Mesendoderm (in vitro differentiated cells): Measurements from ENCODE around the gene STK32A.

Experiments
- DNase-seq: peaks from one replicate; pipeline ENCODE4 v3.0.0; 2013
- H2AK5ac ChIP-seq: 2 replicates; pipeline ENCODE4 v1.6.1; 2013; ENCODE audit warnings: low read length, inconsistent platforms
- H2BK120ac ChIP-seq: 2 replicates; pipeline ENCODE4 v1.6.1; 2013; ENCODE audit warnings: low read depth, mild to moderate bottlenecking, low read length, moderate library complexity, mixed read lengths
- H2BK15ac ChIP-seq: replicated peaks from 2 replicates; pipeline ENCODE4 v1.6.1; 2013; ENCODE audit warnings: low read depth, mild to moderate bottlenecking, moderate library complexity
- H2BK5ac ChIP-seq: 2 replicates; pipeline ENCODE4 v1.6.1; 2013; ENCODE audit warnings: low read length, inconsistent platforms
- H3K18ac ChIP-seq: 2 replicates; pipeline ENCODE4 v1.6.1; 2013; ENCODE audit warnings: mild to moderate bottlenecking, low read length, mixed read lengths
- H3K23ac ChIP-seq: one replicate; pipeline ENCODE4 v1.6.1; 2013; ENCODE audit warnings: low read length
- H3K27ac ChIP-seq: 2 replicates; pipeline ENCODE4 v1.5.1; 2013; ENCODE audit warnings: low read depth, mild to moderate bottlenecking, inconsistent platforms, low read length, moderate library complexity
- H3K27me3 ChIP-seq: 2 replicates; pipeline ENCODE4 v1.6.1; 2013; ENCODE audit warnings: low read length, control low read depth, mild to moderate bottlenecking, inconsistent platforms; ENCODE audit not compliant: insufficient read depth, poor library complexity
- H3K36me3 ChIP-seq: 2 replicates; pipeline ENCODE4 v1.6.1; 2013; ENCODE audit warnings: low read length, inconsistent platforms; ENCODE audit not compliant: control insufficient read depth, insufficient read depth
- H3K4ac ChIP-seq: one replicate; pipeline ENCODE4 v1.6.1; 2013; ENCODE audit warnings: low read depth, mild to moderate bottlenecking, low read length, moderate library complexity
- H3K4me1 ChIP-seq: 2 replicates; pipeline ENCODE4 v1.6.1; 2013; ENCODE audit warnings: low read depth, low read length, inconsistent platforms; ENCODE audit not compliant: control insufficient read depth
- H3K4me2 ChIP-seq: 2 replicates; pipeline ENCODE4 v1.6.1; 2013; ENCODE audit warnings: low read length
- H3K4me3 ChIP-seq: 2 replicates; pipeline ENCODE4 v1.5.1; 2013; ENCODE audit warnings: mild to moderate bottlenecking, low read length
- H3K56ac ChIP-seq: one replicate; pipeline ENCODE4 v1.6.1; 2013; ENCODE audit warnings: low read length
- H3K79me1 ChIP-seq: 2 replicates; pipeline ENCODE4 v1.6.1; 2013; ENCODE audit warnings: low read length, inconsistent platforms
- H3K79me2 ChIP-seq: 2 replicates; pipeline ENCODE4 v1.6.1; 2013; ENCODE audit warnings: mild to moderate bottlenecking, low read length; ENCODE audit not compliant: control insufficient read depth, insufficient read depth
- H3K9ac ChIP-seq: 2 replicates; pipeline ENCODE4 v1.6.1; 2013; ENCODE audit warnings: low read length, inconsistent platforms
- H4K5ac ChIP-seq: one replicate; pipeline ENCODE4 v1.6.1; 2013; ENCODE audit warnings: low read length
- H4K8ac ChIP-seq: one replicate; pipeline ENCODE4 v1.6.1; 2013; ENCODE audit warnings: low read depth, mild to moderate bottlenecking, control low read depth, low read length, moderate library complexity
- WGBS: extraction: QIAGEN DNeasy Blood & Tissue Kit; methylation state at CpG from one replicate; pipeline ENCODE4 v1.1.7; 2013; ENCODE audit warnings: low lambda C conversion rate, missing lambda C conversion rate; ENCODE audit not compliant: insufficient coverage; ENCODE audit errors: extremely low coverage; 5-methylcytosine and 5-hydroxymethylcytosine counted together

STK32A gene

DNA sequence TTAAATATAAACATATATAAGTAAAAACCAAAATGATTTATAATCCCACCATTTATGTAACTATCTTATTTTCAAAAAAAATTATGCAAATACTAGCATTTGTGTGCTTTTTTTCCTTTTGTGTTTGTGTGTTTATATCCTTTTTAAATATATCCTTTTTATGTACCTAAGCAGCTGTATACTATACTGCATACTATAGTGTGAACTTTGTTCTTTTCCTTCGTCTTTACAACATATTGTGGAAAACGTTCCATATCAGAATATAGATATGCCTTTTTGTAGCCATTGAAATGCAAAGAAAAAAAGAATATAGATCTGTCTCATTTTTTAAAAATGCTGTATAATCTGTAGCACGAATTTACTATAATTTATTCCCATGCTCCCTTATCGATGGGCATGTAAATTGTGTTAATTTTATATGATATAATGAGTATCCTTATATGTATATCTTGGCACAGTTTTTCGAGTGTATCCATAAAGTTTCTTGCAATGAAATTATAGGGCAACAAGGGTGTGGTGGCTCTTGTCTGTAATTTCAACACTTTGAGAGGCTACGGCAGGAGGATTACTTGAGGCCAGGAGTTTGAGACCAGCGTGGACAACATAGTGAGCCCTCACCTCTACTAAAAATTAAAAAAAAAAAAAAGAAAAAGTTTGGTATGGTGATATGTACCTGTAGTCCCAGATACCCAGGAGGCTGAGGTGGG lies 83.3 kb downstream of the STK32A start:
- H3K27me3 ChIP-seq = no peaks in the 10 kb centered on the region

DNA sequence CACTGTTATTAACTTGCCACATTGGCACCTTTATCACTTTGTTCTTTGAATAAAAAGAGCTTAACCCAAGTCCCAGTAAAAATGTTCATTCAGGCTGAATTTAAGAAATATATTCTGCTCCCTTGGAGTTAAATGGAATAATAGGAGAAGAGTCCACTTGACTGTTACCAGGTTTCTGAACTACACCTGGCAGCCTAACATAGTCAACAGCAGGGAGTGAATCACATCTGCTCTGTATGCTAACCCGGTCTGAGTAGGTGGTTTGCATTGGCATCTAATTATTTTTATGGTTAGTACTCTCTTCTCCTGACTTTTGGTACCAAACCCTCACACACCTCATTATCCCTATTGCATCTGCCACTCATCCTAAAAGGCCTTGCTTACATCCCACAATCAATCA lies 86.7 kb downstream of the STK32A start:
- no peak overlapping the region for H3K56ac ChIP-seq
- H3K27me3 ChIP-seq = no peaks in the 10 kb centered on the region
- H3K4me1 ChIP-seq = no peaks in the 10 kb centered on the region
- H2AK5ac ChIP-seq = no peak overlapping the region
- no peaks in the 10 kb centered on the region for H3K36me3 ChIP-seq
- no peaks in the 10 kb centered on the region for H3K79me2 ChIP-seq
- DNase-seq = no peak
- no peak overlapping the region for H3K9ac ChIP-seq
- H3K79me1 ChIP-seq = no peaks in the 10 kb centered on the region
- H4K8ac ChIP-seq = no peak overlapping the region
- H2BK5ac ChIP-seq = no peak overlapping the region
- H2BK120ac ChIP-seq = no peak overlapping the region
- no peak overlapping the region for H3K4ac ChIP-seq
- no peak overlapping the region for H3K23ac ChIP-seq
- no peak overlapping the region for H3K4me2 ChIP-seq
- H4K5ac ChIP-seq = no peak overlapping the region
- WGBS = no CpG with 5 or more reads among the region's 1 CpG
- H3K27ac ChIP-seq = no peak overlapping the region
- no peak overlapping the region for H3K4me3 ChIP-seq
- H2BK15ac ChIP-seq = no peak overlapping the region
- no peak overlapping the region for H3K18ac ChIP-seq

More for the DNA sequence above, 83.3 kb downstream of the STK32A start:
- Histone ChIP-seq H3K4me3 (no peak overlapping the region), H3K18ac (no peak overlapping the region), H3K9ac (no peak overlapping the region), H3K27ac (no peak overlapping the region), H2BK15ac (no peak overlapping the region), H2BK5ac (no peak overlapping the region), H4K5ac (no peak overlapping the region), H4K8ac (no peak overlapping the region), H3K56ac (no peak overlapping the region), H3K4ac (no peak overlapping the region), H3K36me3 (no peaks in the 10 kb centered on the region), H3K23ac (no peak overlapping the region), H2BK120ac (no peak overlapping the region), H3K79me2 (no peaks in the 10 kb centered on the region), H3K79me1 (no peaks in the 10 kb centered on the region), H3K4me1 (no peaks in the 10 kb centered on the region), H3K4me2 (no peak overlapping the region), H2AK5ac (no peak overlapping the region)
- DNase-seq = no peak
- WGBS = no CpG with 5 or more reads among the region's 7 CpGs

DNA sequence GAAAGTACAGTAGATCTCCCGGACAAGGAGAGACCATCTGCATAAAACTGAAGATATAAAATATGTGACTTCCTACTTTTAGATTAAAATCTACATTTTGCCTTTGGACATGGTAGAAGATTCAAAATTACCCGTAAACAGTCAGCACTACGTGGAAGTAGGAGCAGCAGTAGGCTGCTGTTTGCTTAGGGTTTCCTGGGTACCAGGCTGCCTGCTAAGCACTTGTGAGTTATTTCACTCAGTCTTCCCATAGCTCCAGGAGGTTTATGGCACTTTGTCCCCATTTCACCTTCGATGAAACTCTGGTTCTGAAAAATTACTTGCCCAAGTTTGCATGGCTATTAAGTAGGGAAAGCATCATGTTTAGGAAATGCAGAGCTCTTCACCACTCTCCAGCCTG lies 92.6 kb downstream of the STK32A start:
- Histone ChIP-seq H3K27ac (no peak overlapping the region), H2AK5ac (no peak overlapping the region), H3K18ac (no peak overlapping the region), H3K23ac (no peak overlapping the region), H3K4me1 (no peaks in the 10 kb centered on the region), H3K4me2 (no peak overlapping the region), H2BK5ac (no peak overlapping the region), H3K4ac (no peak overlapping the region), H4K5ac (no peak overlapping the region), H3K4me3 (no peak overlapping the region), H3K79me1 (no peaks in the 10 kb centered on the region), H2BK120ac (no peak overlapping the region), H3K79me2 (no peaks in the 10 kb centered on the region), H3K56ac (no peak overlapping the region), H3K9ac (no peak overlapping the region), H3K27me3 (no peaks in the 10 kb centered on the region), H2BK15ac (no peak overlapping the region), H4K8ac (no peak overlapping the region), H3K36me3 (no peaks in the 10 kb centered on the region)
- DNase-seq = no peak
- no CpG with 5 or more reads among the region's 4 CpGs for WGBS

DNA sequence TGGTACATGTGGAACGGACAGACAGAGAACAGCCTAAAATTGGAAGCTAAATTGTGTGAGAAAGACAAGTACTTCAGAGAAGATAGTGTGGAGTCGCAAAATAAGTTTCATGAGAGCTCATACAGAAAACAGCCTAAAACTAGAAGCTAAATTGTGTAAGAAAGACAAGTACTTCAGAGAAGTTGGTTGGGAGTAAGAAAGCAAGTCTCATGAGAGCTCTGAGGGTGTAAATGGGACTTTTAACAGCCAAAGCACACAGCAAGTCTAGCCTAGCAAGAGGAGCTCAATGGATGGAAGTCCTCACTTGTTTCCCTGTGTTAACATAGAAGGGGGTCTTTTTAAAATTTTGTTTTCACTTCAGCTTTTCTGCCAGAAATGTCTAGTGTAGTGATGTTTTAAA lies 93.1 kb downstream of the STK32A start:
- Histone ChIP-seq H3K23ac (no peak overlapping the region), H2AK5ac (no peak overlapping the region), H3K4ac (no peak overlapping the region), H3K79me2 (no peaks in the 10 kb centered on the region), H3K27ac (no peak overlapping the region), H2BK120ac (no peak overlapping the region), H4K5ac (no peak overlapping the region), H3K4me1 (no peaks in the 10 kb centered on the region), H3K18ac (no peak overlapping the region), H3K79me1 (no peaks in the 10 kb centered on the region), H2BK15ac (no peak overlapping the region), H3K36me3 (no peaks in the 10 kb centered on the region), H3K4me2 (no peak overlapping the region), H3K9ac (no peak overlapping the region), H4K8ac (no peak overlapping the region), H2BK5ac (no peak overlapping the region), H3K27me3 (no peaks in the 10 kb centered on the region), H3K56ac (no peak overlapping the region), H3K4me3 (no peak overlapping the region)
- no CpG with 5 or more reads among the region's 2 CpGs for WGBS
- DNase-seq = no peak

DNA sequence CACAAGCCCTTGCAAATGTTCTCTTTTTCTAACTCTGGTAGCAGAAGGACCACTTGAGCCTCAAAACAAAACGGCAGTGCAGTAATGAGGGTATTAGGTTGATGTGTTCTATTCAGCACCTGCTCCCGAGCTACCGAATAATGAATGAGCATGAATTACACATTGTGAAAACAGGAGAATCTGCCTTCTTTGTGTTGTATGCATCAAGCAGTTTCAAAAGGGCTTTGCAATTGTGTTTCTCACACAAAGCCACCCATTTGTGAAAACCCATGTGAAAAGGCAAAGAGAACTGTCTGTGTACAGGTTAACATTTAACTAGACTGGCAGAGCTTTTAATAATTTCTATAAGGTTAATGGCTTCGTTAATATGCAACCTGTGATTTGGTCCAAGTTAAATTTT lies 97.8 kb downstream of the STK32A start:
- no peak overlapping the region for H3K27ac ChIP-seq

DNA sequence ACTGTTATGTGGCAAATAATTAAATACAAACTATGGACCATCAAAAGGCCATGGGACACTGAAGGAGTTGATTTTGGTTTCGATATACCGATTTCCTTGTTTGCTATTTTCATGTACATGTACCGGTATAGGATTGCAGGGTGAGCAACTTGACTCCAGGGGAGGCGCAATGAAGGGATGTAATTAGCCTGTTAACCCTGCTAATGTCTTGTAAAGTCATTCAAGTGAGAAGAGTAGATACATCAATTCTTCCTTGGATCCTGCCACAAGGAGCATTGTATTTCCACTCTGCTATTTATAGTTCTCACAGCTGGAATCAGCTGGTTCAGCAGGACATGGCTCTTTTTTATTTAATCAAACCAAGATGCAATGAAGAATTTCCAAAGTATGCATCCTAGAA lies 102.0 kb downstream of the STK32A start:
- no peak overlapping the region for H3K27ac ChIP-seq
- no peak overlapping the region for H2AK5ac ChIP-seq
- H2BK5ac ChIP-seq = no peak overlapping the region
- no peaks in the 10 kb centered on the region for H3K36me3 ChIP-seq
- no peak overlapping the region for H2BK120ac ChIP-seq
- no peak overlapping the region for H3K4ac ChIP-seq
- no peaks in the 10 kb centered on the region for H3K27me3 ChIP-seq
- H3K4me2 ChIP-seq = no peak overlapping the region
- WGBS = no CpG with 5 or more reads among the region's 4 CpGs
- no peak overlapping the region for H3K9ac ChIP-seq
- no peak overlapping the region for H2BK15ac ChIP-seq
- no peaks in the 10 kb centered on the region for H3K4me1 ChIP-seq
- no peak overlapping the region for H3K4me3 ChIP-seq
- no peak overlapping the region for H4K5ac ChIP-seq
- H3K18ac ChIP-seq = no peak overlapping the region
- H3K23ac ChIP-seq = no peak overlapping the region
- H3K79me2 ChIP-seq = no peaks in the 10 kb centered on the region
- H4K8ac ChIP-seq = no peak overlapping the region
- DNase-seq = no peak
- H3K79me1 ChIP-seq = no peaks in the 10 kb centered on the region
- no peak overlapping the region for H3K56ac ChIP-seq

More for the DNA sequence above, 97.8 kb downstream of the STK32A start:
- no CpG with 5 or more reads among the region's 4 CpGs for WGBS
- Histone ChIP-seq H2AK5ac (no peak overlapping the region), H3K4me1 (no peaks in the 10 kb centered on the region), H3K18ac (no peak overlapping the region), H4K8ac (no peak overlapping the region), H3K27me3 (no peaks in the 10 kb centered on the region), H3K9ac (no peak overlapping the region), H2BK5ac (no peak overlapping the region), H3K36me3 (no peaks in the 10 kb centered on the region), H2BK15ac (no peak overlapping the region), H4K5ac (no peak overlapping the region), H3K23ac (no peak overlapping the region), H3K4me2 (no peak overlapping the region), H2BK120ac (no peak overlapping the region), H3K79me1 (no peaks in the 10 kb centered on the region), H3K56ac (no peak overlapping the region), H3K79me2 (no peaks in the 10 kb centered on the region), H3K4me3 (no peak overlapping the region), H3K4ac (no peak overlapping the region)
- no peak for DNase-seq
